ENCODE data around the gene LGR4. TPM values are rescaled to one million over a fixed set of nuclear protein-coding genes. Genes with fewer than 3 reads are reported as not detected.

The LGR4 gene
- total RNA-seq, 1 experiment from 2014 or later = 7.1 TPM

DNA sequence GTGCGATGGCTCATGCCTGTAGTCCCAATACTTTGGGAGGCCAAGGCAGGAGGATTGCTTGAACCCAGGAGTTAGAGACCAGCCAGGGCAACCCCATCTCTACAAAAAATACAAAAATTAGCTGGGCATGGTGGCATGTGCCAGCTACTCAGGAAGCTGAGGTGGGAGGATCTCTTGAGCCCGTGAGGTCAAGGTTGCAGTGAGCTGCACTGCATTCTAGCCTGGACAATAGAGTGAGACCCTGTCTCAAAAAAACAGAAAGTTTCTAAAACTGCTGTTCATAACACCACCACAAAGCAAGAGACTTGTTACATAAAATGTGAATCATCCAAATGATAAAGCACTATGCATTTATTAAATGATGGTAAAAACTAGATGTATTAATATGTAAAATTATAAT is 69.4 kb downstream of the LGR4 start:
- ChIA-PET RAD21 (ENCODE audit: low non-redundant PET in 1 of 2, low total read pairs in 2 of 2, uncharacterized antibody in 2 of 2, unreplicated experiment in 2 of 2) (no interaction called here), POLR2A (no interaction called here), CTCF (no interaction called here)
- no peak overlapping the region for H3K4me3 ChIP-seq (replicated peaks in 1 of 2; ENCODE audit: low read depth in 1 of 2, low read length in 2 of 2)
- ATAC-seq = no peak
- DNase-seq (ENCODE audit: low read depth, low spot score) = no peak
- H3K4me2 ChIP-seq (ENCODE audit: low read length) = no peak overlapping the region
- no peaks in the 10 kb centered on the region for H4K20me1 ChIP-seq (ENCODE audit: insufficient read depth)
- no peak for TF ChIP-seq MAX (IDR thresholded peaks at IDR 0.05)
- TF ChIP-seq ZBTB33 (IDR thresholded peaks at IDR 0.05; ENCODE audit: extremely low read depth, insufficient replicate concordance, low read length) = no peak
- TF ChIP-seq ZFX (IDR thresholded peaks at IDR 0.05) = no peak
- no peak for TF ChIP-seq SRF (IDR thresholded peaks at IDR 0.05; ENCODE audit: low read depth)
- TF ChIP-seq EZH2 (IDR thresholded peaks at IDR 0.05) = no peak
- TF ChIP-seq EGR1 (IDR thresholded peaks at IDR 0.05; ENCODE audit: low read depth) = no peak
- no peak for TF ChIP-seq YY1 (IDR thresholded peaks at IDR 0.05; ENCODE audit: extremely low read depth, insufficient replicate concordance, low read depth, low read length)
- no peak for TF ChIP-seq ATF3 (IDR thresholded peaks at IDR 0.05)
- TF ChIP-seq RAD21 (IDR thresholded peaks at IDR 0.05; ENCODE audit: low read depth) = no peak
- no peak for TF ChIP-seq ZNF274 (IDR thresholded peaks at IDR 0.05; ENCODE audit: low read depth, low read length)
- TF ChIP-seq SIN3A (IDR thresholded peaks at IDR 0.05; ENCODE audit: low read depth) = no peak
- TF ChIP-seq, protein P1, sequence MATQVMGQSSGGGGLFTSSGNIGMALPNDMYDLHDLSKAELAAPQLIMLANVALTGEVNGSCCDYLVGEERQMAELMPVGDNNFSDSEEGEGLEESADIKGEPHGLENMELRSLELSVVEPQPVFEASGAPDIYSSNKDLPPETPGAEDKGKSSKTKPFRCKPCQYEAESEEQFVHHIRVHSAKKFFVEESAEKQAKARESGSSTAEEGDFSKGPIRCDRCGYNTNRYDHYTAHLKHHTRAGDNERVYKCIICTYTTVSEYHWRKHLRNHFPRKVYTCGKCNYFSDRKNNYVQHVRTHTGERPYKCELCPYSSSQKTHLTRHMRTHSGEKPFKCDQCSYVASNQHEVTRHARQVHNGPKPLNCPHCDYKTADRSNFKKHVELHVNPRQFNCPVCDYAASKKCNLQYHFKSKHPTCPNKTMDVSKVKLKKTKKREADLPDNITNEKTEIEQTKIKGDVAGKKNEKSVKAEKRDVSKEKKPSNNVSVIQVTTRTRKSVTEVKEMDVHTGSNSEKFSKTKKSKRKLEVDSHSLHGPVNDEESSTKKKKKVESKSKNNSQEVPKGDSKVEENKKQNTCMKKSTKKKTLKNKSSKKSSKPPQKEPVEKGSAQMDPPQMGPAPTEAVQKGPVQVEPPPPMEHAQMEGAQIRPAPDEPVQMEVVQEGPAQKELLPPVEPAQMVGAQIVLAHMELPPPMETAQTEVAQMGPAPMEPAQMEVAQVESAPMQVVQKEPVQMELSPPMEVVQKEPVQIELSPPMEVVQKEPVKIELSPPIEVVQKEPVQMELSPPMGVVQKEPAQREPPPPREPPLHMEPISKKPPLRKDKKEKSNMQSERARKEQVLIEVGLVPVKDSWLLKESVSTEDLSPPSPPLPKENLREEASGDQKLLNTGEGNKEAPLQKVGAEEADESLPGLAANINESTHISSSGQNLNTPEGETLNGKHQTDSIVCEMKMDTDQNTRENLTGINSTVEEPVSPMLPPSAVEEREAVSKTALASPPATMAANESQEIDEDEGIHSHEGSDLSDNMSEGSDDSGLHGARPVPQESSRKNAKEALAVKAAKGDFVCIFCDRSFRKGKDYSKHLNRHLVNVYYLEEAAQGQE (IDR thresholded peaks at IDR 0.05; ENCODE audit: low read depth) = no peak
- TF ChIP-seq, protein P2, sequence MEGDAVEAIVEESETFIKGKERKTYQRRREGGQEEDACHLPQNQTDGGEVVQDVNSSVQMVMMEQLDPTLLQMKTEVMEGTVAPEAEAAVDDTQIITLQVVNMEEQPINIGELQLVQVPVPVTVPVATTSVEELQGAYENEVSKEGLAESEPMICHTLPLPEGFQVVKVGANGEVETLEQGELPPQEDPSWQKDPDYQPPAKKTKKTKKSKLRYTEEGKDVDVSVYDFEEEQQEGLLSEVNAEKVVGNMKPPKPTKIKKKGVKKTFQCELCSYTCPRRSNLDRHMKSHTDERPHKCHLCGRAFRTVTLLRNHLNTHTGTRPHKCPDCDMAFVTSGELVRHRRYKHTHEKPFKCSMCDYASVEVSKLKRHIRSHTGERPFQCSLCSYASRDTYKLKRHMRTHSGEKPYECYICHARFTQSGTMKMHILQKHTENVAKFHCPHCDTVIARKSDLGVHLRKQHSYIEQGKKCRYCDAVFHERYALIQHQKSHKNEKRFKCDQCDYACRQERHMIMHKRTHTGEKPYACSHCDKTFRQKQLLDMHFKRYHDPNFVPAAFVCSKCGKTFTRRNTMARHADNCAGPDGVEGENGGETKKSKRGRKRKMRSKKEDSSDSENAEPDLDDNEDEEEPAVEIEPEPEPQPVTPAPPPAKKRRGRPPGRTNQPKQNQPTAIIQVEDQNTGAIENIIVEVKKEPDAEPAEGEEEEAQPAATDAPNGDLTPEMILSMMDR (IDR thresholded peaks at IDR 0.05 in 2 of 3, conservative IDR thresholded peaks at IDR 0.05 in 1 of 3; ENCODE audit: borderline replicate concordance in 1 of 3, insufficient read depth in 1 of 3, low read depth in 2 of 3, low read length in 2 of 3) = no peak
- TF ChIP-seq POLR2AphosphoS5 (IDR thresholded peaks at IDR 0.05; ENCODE audit: low read depth, low read length) = no peak
- no peak overlapping the region for H2AFZ ChIP-seq (ENCODE audit: low read depth, low read length, poor library complexity, severe bottlenecking)
- no peaks in the 10 kb centered on the region for H3K9me3 ChIP-seq (ENCODE audit: control insufficient read depth in 1 of 2, insufficient read depth in 1 of 2, low read depth in 1 of 2, low read length in 2 of 2)
- H3K36me3 ChIP-seq (ENCODE audit: control insufficient read depth in 1 of 2, insufficient read depth in 2 of 2, low read length in 2 of 2) = no peaks in the 10 kb centered on the region
- BruUV-seq (replicated peaks) = no TSS peak
- H3K79me2 ChIP-seq (ENCODE audit: insufficient read depth, low read length) = no peaks in the 10 kb centered on the region
- no peaks in the 10 kb centered on the region for H3K4me1 ChIP-seq (ENCODE audit: control insufficient read depth in 1 of 2, insufficient read depth in 2 of 2, low read length in 2 of 2)
- no peak overlapping the region for H3K9ac ChIP-seq (ENCODE audit: low read length)
- no peaks in the 10 kb centered on the region for H3K9me2 ChIP-seq (ENCODE audit: insufficient read depth)
- H3K27me3 ChIP-seq (ENCODE audit: insufficient read depth, low read length) = no peaks in the 10 kb centered on the region
- intact Hi-C loops (cut with micrococcal nuclease) = no loop called here
- no peak overlapping the region for H3K27ac ChIP-seq (ENCODE audit: low read depth, low read length)
